Measurements from ENCODE around the gene TRIM66.

DNA sequence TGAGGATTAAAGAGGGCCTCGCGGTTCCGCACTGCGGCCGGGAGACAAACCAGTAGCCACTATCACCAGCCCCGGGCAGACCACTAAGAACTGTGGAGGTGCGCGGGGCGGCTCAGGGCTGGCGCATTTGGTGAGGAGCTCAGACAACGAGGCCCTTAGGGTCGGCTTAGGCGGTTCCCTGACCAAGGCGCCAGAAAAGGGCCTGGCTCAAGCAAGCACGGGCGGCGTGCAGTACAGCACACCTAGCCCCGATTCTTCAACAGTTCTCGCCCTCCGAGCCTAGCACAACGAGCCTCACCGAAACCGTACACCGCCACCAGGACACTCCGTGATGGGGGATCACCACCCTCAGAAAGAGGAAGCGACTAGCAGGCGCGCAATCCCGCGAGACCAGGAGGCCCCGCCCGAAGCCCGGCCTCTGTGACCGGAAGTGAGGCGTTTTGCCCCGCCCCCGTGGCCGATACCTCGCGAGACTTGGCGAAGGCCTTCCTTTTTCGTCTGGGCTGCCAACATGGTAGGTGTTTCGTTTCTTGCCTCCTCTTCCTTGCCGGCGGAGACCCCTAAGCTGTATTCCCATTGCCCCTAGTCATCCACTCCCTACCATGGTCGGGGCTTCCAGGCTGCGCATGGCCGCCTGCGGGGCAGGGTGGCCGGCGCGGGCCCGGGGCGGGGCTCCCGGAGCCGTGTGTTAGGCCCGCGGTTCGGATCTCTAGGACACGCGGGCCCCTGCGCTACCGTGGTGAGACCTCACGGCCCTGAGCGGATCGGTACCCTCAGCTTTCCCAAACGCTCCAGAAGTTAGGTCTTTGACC, at the start of gene TRIM66, which contains the start of gene RPL27A:
- TF ChIP-seq POLR2A (IDR thresholded peaks at IDR 0.05; ENCODE audit: low read depth, low read length) (peak; percentile 97), HDGF (IDR thresholded peaks at IDR 0.05) (peak; percentile 55; the same call in 1 of the 2 replicates), EP300 (IDR thresholded peaks at IDR 0.05; ENCODE audit: borderline replicate concordance in 1 of 2, control insufficient read depth in 1 of 2, low read depth in 2 of 2, low read length in 2 of 2) (no peak), ZNF384 (IDR thresholded peaks at IDR 0.05; ENCODE audit: borderline replicate concordance, low read depth, low read length) (no peak), JUND (IDR thresholded peaks at IDR 0.05; ENCODE audit: low read depth, low read length) (no peak), TCF12 (IDR thresholded peaks at IDR 0.05; ENCODE audit: low read depth, low read length) (peak; percentile 77), RCOR1 (conservative IDR thresholded peaks at IDR 0.05; ENCODE audit: low read depth, low read length) (peak; percentile 99), POLR2AphosphoS2 (IDR thresholded peaks at IDR 0.05; ENCODE audit: low read depth, low read length) (peak; percentile 97), ZNF274 (IDR thresholded peaks at IDR 0.05; ENCODE audit: insufficient read depth, insufficient read length) (no peak), RELA (IDR thresholded peaks at IDR 0.05; ENCODE audit: borderline replicate concordance, partially characterized antibody) (no peak)
- TF ChIP-seq, protein P1, sequence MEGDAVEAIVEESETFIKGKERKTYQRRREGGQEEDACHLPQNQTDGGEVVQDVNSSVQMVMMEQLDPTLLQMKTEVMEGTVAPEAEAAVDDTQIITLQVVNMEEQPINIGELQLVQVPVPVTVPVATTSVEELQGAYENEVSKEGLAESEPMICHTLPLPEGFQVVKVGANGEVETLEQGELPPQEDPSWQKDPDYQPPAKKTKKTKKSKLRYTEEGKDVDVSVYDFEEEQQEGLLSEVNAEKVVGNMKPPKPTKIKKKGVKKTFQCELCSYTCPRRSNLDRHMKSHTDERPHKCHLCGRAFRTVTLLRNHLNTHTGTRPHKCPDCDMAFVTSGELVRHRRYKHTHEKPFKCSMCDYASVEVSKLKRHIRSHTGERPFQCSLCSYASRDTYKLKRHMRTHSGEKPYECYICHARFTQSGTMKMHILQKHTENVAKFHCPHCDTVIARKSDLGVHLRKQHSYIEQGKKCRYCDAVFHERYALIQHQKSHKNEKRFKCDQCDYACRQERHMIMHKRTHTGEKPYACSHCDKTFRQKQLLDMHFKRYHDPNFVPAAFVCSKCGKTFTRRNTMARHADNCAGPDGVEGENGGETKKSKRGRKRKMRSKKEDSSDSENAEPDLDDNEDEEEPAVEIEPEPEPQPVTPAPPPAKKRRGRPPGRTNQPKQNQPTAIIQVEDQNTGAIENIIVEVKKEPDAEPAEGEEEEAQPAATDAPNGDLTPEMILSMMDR (IDR thresholded peaks at IDR 0.05 in 2 of 3, conservative IDR thresholded peaks at IDR 0.05 in 1 of 3; ENCODE audit: control insufficient read depth in 2 of 3, extremely low read depth in 1 of 3, insufficient read depth in 1 of 3, low read depth in 3 of 3, low read length in 3 of 3): no peak
- TF ChIP-seq, protein P2, sequence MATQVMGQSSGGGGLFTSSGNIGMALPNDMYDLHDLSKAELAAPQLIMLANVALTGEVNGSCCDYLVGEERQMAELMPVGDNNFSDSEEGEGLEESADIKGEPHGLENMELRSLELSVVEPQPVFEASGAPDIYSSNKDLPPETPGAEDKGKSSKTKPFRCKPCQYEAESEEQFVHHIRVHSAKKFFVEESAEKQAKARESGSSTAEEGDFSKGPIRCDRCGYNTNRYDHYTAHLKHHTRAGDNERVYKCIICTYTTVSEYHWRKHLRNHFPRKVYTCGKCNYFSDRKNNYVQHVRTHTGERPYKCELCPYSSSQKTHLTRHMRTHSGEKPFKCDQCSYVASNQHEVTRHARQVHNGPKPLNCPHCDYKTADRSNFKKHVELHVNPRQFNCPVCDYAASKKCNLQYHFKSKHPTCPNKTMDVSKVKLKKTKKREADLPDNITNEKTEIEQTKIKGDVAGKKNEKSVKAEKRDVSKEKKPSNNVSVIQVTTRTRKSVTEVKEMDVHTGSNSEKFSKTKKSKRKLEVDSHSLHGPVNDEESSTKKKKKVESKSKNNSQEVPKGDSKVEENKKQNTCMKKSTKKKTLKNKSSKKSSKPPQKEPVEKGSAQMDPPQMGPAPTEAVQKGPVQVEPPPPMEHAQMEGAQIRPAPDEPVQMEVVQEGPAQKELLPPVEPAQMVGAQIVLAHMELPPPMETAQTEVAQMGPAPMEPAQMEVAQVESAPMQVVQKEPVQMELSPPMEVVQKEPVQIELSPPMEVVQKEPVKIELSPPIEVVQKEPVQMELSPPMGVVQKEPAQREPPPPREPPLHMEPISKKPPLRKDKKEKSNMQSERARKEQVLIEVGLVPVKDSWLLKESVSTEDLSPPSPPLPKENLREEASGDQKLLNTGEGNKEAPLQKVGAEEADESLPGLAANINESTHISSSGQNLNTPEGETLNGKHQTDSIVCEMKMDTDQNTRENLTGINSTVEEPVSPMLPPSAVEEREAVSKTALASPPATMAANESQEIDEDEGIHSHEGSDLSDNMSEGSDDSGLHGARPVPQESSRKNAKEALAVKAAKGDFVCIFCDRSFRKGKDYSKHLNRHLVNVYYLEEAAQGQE (IDR thresholded peaks at IDR 0.05; ENCODE audit: low read depth, low read length): no peak
- TF ChIP-seq, protein P3, sequence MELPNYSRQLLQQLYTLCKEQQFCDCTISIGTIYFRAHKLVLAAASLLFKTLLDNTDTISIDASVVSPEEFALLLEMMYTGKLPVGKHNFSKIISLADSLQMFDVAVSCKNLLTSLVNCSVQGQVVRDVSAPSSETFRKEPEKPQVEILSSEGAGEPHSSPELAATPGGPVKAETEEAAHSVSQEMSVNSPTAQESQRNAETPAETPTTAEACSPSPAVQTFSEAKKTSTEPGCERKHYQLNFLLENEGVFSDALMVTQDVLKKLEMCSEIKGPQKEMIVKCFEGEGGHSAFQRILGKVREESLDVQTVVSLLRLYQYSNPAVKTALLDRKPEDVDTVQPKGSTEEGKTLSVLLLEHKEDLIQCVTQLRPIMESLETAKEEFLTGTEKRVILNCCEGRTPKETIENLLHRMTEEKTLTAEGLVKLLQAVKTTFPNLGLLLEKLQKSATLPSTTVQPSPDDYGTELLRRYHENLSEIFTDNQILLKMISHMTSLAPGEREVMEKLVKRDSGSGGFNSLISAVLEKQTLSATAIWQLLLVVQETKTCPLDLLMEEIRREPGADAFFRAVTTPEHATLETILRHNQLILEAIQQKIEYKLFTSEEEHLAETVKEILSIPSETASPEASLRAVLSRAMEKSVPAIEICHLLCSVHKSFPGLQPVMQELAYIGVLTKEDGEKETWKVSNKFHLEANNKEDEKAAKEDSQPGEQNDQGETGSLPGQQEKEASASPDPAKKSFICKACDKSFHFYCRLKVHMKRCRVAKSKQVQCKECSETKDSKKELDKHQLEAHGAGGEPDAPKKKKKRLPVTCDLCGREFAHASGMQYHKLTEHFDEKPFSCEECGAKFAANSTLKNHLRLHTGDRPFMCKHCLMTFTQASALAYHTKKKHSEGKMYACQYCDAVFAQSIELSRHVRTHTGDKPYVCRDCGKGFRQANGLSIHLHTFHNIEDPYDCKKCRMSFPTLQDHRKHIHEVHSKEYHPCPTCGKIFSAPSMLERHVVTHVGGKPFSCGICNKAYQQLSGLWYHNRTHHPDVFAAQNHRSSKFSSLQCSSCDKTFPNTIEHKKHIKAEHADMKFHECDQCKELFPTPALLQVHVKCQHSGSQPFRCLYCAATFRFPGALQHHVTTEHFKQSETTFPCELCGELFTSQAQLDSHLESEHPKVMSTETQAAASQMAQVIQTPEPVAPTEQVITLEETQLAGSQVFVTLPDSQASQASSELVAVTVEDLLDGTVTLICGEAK (IDR thresholded peaks at IDR 0.05; ENCODE audit: borderline replicate concordance): peak; percentile 85

Measured in GM12878 (cell line).